DOHH2 (cell line): ENCODE measurements around the gene DENND1A.

Experiments
- CTCF ChIP-seq: fragments of 200-600 bp; sonication (generic); IDR thresholded peaks from one replicate; pipeline ENCODE4 v1.5.1; 2014; ENCODE audit warnings: antibody characterized with exemption, mild to moderate bottlenecking, low read depth, low read length; ENCODE audit not compliant: poor library complexity, severe bottlenecking
- EZH2phosphoT487 ChIP-seq: fragments of 200-600 bp; sonication (generic); IDR thresholded peaks from 2 replicates; pipeline ENCODE4 v1.6.1; 2017; ENCODE audit warnings: borderline replicate concordance, mild to moderate bottlenecking, antibody characterized with exemption, low read length, moderate library complexity, mixed read lengths

- TF ChIP-seq CTCF = no peak
- TF ChIP-seq EZH2phosphoT487 = no peak
Observed at GRCh38 chr9:123738648-123739047, 191.3 kb downstream of the DENND1A start.
